WTC11 (cell line): ENCODE data around the gene CADM1.

Experiments used
- ATF3 ChIP-seq: sonication (generic); formaldehyde crosslinking; conservative IDR thresholded peaks from 2 replicates; pipeline ENCODE4 v1.8.1; 2022; ENCODE audit warnings: mild to moderate bottlenecking, missing genetic modification reagents
- CDX4 ChIP-seq: fragments of 250-450 bp; sonication (Bioruptor Pico); IDR thresholded peaks from 2 replicates; pipeline ENCODE4 v1.9.0; 2021; ENCODE audit warnings: moderate library complexity, mild to moderate bottlenecking, inconsistent platforms, borderline replicate concordance
- CREM ChIP-seq: sonication (generic); formaldehyde crosslinking; IDR thresholded peaks from 2 replicates; pipeline ENCODE4 v1.8.1; 2022; ENCODE audit warnings: mild to moderate bottlenecking, missing genetic modification reagents, moderate library complexity
- CTCF ChIP-seq: fragments of 200-600 bp; IDR thresholded peaks from 2 replicates; pipeline ENCODE4 v1.8.0; 2022; ENCODE audit warnings: antibody characterized with exemption
- NR2C2 ChIP-seq: sonication (generic); formaldehyde crosslinking; IDR thresholded peaks from 2 replicates; pipeline ENCODE4 v1.8.0; 2022; ENCODE audit warnings: mild to moderate bottlenecking, missing genetic modification reagents
- TEAD1 ChIP-seq: sonication (generic); formaldehyde crosslinking; IDR thresholded peaks from 2 replicates; pipeline ENCODE4 v1.8.0; 2022; ENCODE audit warnings: mild to moderate bottlenecking, missing genetic modification reagents
- USF2 ChIP-seq: sonication (generic); formaldehyde crosslinking; IDR thresholded peaks from 2 replicates; pipeline ENCODE4 v1.8.1; 2023; ENCODE audit warnings: mild to moderate bottlenecking, missing genetic modification reagents, moderate library complexity
- ZNF138 ChIP-seq: sonication (generic); formaldehyde crosslinking; conservative IDR thresholded peaks from 2 replicates; pipeline ENCODE4 v1.8.1; 2022; ENCODE audit warnings: mild to moderate bottlenecking, moderate library complexity, missing genetic modification reagents
- ZNF219 ChIP-seq: sonication (generic); formaldehyde crosslinking; IDR thresholded peaks from 2 replicates; pipeline ENCODE4 v1.8.0; 2023; ENCODE audit warnings: missing genetic modification reagents, mild to moderate bottlenecking, borderline replicate concordance

- TF ChIP-seq ATF3: no peak
- TF ChIP-seq ZNF219 (CRISPR knock-in tag): no peak
- no peak for TF ChIP-seq CTCF
- no peak for TF ChIP-seq CDX4 (CRISPR knock-in tag)
- TF ChIP-seq NR2C2: no peak
- no peak for TF ChIP-seq CREM (CRISPR knock-in tag)
- no peak for TF ChIP-seq ZNF138 (CRISPR knock-in tag)
- no peak for TF ChIP-seq USF2 (CRISPR knock-in tag)
- no peak for TF ChIP-seq TEAD1 (CRISPR knock-in tag)
These were observed 94.5 kb downstream of the CADM1 start for GRCh38 chr11:115409691-115410220.
